Measurements from ENCODE around the gene KLLN.
A peak's percentile ranks its signal among the peaks of the same experiment; 100 is the strongest.

DNA sequence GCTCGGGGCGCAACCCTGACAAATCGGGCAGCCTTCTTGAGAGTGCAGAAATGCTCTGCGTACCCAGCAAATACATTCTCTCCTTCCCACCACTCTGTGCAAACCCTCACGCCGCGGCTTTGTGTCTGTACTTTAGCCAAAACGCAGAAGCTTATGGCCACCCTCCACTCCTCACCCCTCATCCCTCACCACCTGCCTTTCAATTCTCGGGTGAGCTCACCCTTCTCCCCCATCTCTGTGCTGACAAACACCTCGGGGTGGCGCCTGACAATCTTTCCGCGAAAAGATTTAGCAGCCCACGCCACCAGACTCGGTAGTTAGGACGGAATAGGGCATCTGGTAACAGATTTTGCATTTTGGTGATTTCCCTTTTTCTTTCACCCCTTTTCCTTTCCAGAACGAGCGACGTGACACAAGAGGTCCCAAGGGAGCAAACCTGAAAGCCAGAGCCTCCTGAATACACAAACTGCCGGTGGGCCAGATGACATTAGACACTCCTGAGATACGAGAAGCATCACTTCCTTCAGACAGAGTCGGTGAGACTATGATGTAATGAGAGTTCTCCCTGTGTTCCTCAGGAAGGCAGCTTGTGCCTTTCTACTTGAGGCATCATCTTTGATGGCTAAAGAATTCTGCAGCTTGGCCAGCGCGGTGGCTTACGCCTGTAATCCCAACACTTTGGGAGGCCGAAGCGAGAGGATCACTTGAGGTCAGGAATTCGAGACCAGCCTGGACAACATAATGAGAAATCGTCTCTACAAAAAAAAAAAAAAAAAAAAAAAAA, 44.6 kb downstream of the KLLN start:
- TF ChIP-seq, protein P1, sequence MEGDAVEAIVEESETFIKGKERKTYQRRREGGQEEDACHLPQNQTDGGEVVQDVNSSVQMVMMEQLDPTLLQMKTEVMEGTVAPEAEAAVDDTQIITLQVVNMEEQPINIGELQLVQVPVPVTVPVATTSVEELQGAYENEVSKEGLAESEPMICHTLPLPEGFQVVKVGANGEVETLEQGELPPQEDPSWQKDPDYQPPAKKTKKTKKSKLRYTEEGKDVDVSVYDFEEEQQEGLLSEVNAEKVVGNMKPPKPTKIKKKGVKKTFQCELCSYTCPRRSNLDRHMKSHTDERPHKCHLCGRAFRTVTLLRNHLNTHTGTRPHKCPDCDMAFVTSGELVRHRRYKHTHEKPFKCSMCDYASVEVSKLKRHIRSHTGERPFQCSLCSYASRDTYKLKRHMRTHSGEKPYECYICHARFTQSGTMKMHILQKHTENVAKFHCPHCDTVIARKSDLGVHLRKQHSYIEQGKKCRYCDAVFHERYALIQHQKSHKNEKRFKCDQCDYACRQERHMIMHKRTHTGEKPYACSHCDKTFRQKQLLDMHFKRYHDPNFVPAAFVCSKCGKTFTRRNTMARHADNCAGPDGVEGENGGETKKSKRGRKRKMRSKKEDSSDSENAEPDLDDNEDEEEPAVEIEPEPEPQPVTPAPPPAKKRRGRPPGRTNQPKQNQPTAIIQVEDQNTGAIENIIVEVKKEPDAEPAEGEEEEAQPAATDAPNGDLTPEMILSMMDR (conservative IDR thresholded peaks at IDR 0.05 in 1 of 2, IDR thresholded peaks at IDR 0.05 in 1 of 2; ENCODE audit: extremely low read depth in 1 of 2, insufficient read depth in 1 of 2, low read depth in 1 of 2, low read length in 2 of 2): peak; percentile 1 to 29
- TF ChIP-seq EZH2 (IDR thresholded peaks at IDR 0.05; ENCODE audit: borderline replicate concordance, low read length): no peak
